Measurements from ENCODE around the gene NAMPT.

- TF ChIP-seq EZH2 (IDR thresholded peaks at IDR 0.05) (no peak), POLR2AphosphoS5 (IDR thresholded peaks at IDR 0.05; ENCODE audit: borderline replicate concordance, low read depth, low read length) (peak; percentile 82), FOXP2 (optimal IDR thresholded peaks at IDR 0.05; ENCODE audit: control extremely low read depth, extremely low read length, insufficient read depth) (peak; percentile 26)
Measured at GRCh38 chr7:106285051-106285854, 470 bp upstream of the NAMPT start.

Measured in SK-N-MC (cell line).